T47D (cell line): ENCODE results near the gene CD109.
"Not testable (repeated sequence)": the region's sequence is repeated elsewhere in the genome, so short reads cannot be mapped to it uniquely, and the experiment has no call there.

Source experiments
- DNase-seq, 2 experiments: peaks; one replicate each; pipeline versions ENCODE4 v3.0.0 to v3.0.0-alpha.2; 2011 to 2012; ENCODE audit warnings: low read depth in 1 of 2, low spot score in 1 of 2
- JUND ChIP-seq: IDR thresholded peaks from 2 replicates; pipeline ENCODE4 v1.6.1; 2012; ENCODE audit warnings: low read depth
- in situ Hi-C: cut with HindIII; loops from 2 replicates; pipeline ENCODE4 v1.10.0; 2016; ENCODE audit warnings: low sequenced_read_pairs, low pct_unique_long_range_greater_than_20kb

Gene CD109

DNA sequence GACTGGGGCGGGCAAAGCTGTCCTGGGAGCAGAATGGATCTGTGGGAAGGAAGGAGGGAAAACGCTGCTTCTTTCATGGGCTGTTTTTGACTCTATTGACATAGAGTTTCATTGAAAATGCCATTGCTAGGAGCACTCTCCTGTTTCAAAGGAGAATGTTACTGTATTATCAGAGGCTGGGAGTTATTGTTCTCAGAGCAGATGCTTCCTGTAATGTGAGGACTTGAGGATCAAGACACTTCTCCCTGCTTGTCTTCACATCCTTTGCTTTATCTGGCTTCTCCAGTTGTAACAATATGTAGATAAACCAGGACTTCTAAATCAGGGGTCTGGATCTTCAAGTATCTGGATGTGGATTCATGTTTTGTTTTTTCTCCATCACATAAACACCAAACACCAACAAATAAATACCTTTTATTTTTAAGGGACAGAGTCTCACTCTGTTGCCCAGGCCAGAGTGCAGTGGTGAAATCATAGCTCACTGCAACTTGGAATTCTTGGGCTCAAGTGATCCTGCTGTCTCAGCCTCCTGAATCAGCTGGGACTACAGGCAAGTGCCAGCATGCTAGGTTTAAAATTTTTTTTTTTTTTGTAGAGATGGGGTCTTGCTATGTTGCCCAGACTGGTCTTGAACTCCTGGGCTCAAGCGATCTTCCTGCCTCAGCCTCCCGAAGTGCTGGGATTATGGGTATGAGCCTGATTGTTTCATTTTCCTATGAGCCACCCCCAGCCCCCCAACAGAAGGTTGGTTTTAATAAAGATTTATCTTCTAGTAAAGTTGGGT is 3.9 kb downstream of the CD109 start:
- no peak for TF ChIP-seq JUND
- no peak for DNase-seq
- in situ Hi-C loops: no loop called here

DNA sequence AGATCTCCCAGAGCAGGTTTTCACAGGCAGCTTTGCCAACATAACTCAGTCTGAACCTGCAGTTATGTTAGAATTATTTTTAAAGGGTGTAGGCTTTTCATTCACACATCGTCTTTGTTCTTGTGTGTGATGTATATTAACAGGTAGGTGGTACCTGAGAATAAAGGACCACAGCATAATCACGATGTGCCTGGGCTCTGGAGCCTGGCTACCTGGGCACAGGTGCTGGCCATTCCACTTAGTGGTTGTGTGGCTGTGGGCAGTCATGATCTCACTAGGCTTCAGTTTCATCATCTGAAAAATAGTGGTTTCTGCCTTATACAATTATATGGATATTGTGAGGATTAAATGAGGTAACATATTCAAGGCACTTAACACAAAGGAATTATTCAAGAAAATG is 6.4 kb downstream of the CD109 start:
- TF ChIP-seq JUND: no peak
- no peak for DNase-seq
- in situ Hi-C loops: no loop called here

DNA sequence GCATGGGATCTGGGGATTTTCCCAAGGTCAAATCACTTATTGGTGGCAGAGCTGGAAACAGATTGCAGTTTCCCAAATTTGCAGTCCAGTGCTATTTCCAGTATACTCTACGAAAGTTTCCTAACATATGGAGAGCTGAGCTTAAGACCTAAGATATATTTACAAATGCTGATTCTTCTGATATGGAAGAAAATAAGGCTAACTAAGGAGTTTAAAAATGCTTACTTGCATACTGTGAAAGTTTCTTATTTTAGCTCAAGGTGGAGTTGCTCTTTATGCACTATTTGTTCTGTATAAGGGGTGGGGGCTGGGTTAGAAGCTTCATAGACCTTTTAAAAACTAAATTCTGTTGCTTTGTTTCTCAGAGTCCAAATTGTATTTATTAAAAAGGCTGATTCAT is 7.5 kb downstream of the CD109 start:
- in situ Hi-C loops: no loop called here
- no peak for TF ChIP-seq JUND
- no peak for DNase-seq

DNA sequence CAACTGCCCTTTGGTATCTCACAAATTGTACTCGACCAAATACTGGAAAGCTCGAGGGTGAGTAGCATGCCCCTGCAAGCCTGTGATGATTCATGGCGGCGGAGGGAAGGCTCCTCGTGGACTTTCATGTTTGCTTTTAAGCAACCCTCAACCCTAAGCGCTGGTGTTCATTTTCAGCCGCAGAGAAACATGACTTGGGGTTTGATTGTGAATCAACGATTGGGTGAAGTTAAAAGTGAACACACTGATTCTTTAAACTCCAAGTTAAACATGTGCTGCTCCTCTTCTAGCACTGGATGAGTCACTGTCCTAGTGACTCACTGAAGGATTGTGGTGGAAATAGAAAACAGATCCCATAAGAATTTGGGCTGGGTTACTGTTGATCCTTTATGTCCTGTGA is 8.3 kb downstream of the CD109 start:
- in situ Hi-C loops: no loop called here
- TF ChIP-seq JUND: no peak
- DNase-seq: no peak

DNA sequence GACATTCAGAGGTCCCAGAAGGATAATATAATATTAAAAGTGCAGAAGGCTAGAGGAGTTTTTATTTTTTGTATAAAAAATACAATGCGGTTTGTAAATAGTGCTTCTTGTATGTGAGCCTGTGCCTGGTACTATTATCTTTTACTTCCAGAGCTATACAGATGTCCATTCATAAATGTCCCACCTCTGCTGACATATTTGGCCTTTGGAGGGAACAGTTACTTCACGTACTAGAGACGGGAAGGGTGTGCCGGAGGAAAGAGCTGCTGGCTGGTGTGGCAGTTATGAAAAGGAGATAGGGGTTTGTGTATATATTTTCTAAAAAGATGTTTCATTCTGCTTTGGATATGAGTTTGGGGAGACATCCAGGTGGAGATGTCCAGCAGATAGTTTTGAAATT is 8.8 kb downstream of the CD109 start:
- no peak for DNase-seq
- in situ Hi-C loops: no loop called here
- no peak for TF ChIP-seq JUND

DNA sequence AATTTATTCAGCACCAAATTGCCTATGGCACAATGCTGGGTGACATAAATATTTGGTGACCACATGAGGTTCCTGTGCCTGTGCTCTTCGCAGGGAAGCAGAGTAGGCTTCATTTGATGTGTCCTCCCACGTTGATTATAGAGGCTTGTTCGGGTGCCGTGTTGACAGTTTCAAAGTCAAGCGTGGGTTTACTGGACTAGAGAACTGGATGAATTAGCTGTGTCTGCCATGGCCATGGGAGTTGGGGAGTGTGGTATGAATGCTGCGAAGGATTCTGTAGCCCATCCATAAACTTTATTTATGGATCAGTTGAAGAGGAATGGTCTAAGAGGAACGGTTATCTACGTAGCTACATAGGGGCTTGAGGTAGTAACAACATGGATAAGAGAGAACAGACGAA is 11.0 kb downstream of the CD109 start:
- DNase-seq: no peak
- in situ Hi-C loops: no loop called here
- no peak for TF ChIP-seq JUND

DNA sequence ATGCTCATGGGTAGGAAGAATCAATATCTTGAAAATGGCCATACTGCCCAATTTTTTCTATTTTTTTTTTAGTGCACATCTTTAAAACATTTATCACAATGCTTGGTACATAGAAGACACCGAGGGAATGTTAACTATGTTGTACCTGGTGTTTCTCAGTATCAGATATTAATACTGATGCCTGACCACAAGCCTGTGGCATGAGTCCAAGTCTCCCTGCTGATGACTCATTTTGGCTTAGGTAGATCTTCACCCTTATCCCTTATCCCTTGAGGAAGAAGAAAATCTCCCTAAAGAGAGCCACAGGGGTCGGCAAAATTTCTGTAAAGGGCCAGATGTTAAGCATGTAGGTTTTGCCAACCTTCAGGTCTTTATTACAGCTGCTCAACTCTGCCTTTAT is 14.5 kb downstream of the CD109 start:
- no peak for DNase-seq
- TF ChIP-seq JUND: no peak
- in situ Hi-C loops: no loop called here

DNA sequence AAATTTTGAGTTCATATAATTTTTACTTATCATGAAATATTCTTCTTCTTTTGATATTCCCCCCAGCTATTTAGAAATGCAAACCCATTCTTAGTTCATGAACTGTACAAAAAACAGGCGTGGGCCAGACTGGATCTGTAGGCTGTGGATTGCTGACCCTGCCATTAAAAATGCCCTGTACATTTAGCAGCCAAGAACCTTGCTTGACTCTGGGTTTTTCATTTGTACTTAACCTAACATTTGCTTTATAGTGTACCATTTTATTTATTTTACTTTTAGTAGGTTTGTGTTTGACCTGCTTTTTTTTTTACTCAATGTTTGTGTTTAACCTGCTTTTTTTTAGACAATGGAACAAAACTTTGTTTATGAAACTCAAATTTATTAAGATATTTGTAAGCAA is 14.9 kb downstream of the CD109 start:
- TF ChIP-seq JUND: no peak
- no peak for DNase-seq
- in situ Hi-C loops: no loop called here

DNA sequence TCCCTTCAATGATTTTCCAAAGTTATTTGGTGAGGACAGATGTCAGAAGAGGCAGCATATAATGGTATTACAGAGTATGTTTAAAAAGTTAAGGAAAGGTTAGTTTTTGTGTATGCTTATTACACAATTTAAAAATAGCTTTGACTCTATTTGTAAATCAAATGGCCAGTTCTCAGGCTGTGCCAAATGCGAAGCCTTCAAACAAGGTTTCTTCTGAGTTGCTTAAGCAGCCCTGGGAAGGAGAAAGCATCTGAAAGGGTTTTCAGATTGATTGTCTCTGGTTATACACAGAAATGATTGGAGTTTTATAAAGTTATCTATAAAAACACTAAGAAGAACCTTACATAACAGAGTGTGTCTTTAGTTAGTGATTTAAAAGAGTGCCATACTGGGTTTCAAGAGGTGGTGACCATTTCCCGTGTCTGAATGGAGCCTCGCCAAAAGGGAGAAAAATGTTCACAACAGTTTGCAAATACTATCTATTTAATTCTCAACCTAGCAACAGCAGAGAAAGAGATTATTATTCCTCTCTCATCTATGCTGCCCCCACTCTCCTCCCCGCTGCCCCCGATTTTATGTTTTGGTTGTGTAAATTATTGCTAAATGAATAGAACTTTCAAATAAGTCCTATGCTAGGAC is 16.7 kb downstream of the CD109 start:
- no peak for TF ChIP-seq JUND
- in situ Hi-C loops: no loop called here
- DNase-seq: no peak

DNA sequence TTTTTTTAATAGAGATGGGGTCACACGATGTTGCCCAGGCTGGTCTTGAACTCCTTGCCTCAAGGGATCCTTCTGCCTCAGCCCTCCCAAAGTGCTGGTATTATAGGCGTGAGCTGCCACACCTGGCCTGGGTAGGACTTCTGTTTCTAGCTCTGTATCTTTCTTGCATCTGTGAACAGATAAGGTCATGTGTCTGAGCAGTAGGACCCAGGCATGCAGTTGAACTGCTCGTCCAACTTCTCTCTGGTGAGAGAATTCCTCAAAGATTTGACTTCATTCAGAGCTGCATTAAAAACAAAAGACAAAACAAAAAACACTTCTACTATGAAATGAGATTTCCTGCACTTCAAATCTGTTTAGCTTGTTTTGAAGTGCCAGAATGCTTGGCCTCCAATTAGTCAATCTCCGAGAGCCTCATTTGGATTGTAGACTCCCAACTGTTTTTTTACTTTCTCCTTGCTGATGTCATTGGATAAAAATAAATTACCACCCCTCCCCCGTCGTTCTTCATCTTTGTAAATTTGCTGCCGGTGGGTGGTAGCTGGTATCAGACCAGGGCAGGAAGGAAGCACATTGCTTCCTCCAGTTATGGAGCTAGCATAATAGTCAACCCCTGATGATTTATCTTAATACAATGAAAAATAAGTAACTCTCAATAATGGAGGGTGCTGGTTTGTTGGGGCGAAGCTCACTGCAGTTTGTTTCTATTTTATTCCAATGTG is 17.6 kb downstream of the CD109 start:
- in situ Hi-C loops: no loop called here
- DNase-seq: no peak
- no peak for TF ChIP-seq JUND

DNA sequence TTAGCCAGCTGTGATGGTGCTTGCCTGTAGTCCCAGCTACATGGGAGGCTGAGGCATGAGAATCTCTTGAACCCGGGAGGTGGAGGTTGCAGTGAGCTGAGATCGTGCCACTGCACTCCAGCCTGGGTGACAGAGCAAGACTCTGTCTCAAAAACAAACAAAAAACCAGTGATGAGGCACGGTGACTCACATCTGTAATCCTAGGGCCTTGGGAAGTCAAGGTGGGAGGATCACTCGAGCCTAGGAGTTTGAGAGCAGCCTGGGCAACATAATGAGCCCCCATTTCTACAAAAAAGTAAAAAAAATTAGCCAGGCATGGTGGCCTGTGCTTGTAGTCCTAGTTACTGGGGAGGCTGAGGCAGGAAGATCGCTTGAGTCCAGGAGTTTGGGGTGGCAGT is 19.1 kb downstream of the CD109 start:
- in situ Hi-C loops, DNase-seq: not testable (repeated sequence)

DNA sequence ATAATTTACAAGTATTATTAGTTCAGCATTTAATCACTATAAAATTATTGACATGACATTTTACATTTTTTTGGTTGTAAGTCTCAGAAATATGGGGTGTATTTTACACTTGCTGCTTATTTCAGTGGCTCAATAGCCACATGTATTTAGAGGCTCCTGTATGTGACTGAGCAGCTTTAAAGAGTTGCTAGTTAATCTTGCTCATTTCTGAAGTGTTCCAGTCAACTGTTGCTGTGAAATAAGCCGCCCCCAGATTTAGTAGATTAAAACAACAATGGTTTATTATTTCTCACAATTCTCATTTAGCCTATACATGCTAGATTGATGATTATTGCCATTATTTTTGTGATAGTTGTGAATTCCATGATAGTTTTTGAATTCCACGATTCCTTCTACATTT is 23.0 kb downstream of the CD109 start:
- in situ Hi-C loops: no loop called here
- no peak for TF ChIP-seq JUND
- DNase-seq: no peak

DNA sequence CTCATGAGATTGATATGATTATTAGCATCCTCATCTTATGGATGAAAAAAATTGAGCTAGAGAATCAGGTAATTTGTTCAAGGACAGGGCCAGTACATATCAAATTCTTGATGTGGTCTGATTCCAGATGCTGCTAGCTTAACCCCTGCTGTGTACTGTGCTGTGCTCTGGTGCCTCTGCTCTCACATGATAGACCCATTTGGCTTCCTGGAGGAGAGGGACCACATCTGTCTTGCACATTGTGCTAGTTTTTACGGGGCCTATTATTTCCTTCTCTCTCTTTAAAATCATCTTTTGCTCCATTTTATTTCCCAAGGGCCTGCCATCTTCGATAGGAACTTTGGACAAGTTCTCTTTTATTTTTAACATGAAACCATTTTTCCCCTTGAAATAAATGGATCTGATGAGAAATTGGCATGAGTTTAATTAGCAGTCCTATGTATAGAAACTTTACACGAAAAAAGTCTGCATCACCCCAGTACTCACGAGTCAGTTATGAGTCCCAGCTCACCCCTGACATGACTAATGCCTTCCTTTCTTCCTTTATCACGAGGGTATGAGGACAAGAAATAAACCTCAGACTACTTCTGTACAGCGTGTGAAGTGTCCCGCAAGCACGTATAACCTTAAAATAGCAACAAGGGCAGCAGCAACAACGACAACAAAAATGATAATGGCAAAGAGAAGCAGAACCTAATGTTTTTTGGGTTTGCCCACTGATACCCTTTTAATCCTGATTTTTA is 26.5 kb downstream of the CD109 start:
- DNase-seq: no peak

DNA sequence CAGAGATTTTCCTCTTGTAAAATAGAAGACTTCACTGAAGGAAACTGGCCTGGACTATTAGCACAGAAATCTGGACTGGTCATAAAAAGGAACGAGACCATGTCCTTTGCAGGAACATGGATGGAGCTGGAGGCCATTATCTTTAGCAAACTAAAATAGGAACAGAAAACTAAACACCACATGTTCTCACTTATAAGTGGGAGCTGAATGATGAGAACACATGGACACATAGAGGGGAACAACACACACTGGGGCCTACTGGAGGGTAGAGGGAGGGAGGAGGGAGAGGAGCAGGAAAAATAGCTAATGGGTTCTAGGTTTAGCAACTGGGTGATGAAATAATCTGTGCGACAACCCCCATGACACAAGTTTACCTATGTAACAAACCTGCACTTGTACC is 27.5 kb downstream of the CD109 start:
- DNase-seq, in situ Hi-C loops: not testable (repeated sequence)

More for the DNA sequence above, 26.5 kb downstream of the CD109 start:
- in situ Hi-C loops: no loop called here
- TF ChIP-seq JUND: no peak
